ENCODE measurements around the gene MPRIP. TPM values are rescaled to one million over a fixed set of nuclear protein-coding genes. Genes with fewer than 3 reads are reported as not detected.

MPRIP gene
- total and polyA plus RNA-seq, 2 donors (not counting 3 experiments of a cell fraction or from before 2014, with no cell fraction given) = 94.6 to 246 TPM

GRCh38 chr17:17075125-17075781 is 33.0 kb downstream of the MPRIP start:
- no TSS peak for BruUV-seq (replicated peaks)
- peak overlapping the region; percentile 4 for H3K4me2 ChIP-seq (ENCODE audit: insufficient read depth, low read length)
- peak overlapping the region; percentile 16 for H3K9ac ChIP-seq (replicated peaks; ENCODE audit: extremely low read depth, insufficient read depth, low read length)
- peaks cover 23% of the 10 kb centered on the region for H3K4me1 ChIP-seq (ENCODE audit: control insufficient read depth, extremely low read depth, insufficient read depth, low read length)
- peaks cover 97% of the 10 kb centered on the region for H3K79me2 ChIP-seq (ENCODE audit: control insufficient read depth, insufficient read depth, low read length)
- no peak overlapping the region for H2AFZ ChIP-seq (ENCODE audit: low read depth, low read length)
- peaks cover 0 to 13% of the 10 kb centered on the region in 2 experiments for H3K36me3 ChIP-seq (ENCODE audit: control insufficient read depth in 2 of 2, extremely low read depth in 1 of 2, insufficient read depth in 2 of 2, low read length in 2 of 2)
- peak; percentile 66 for DNase-seq (ENCODE audit: low read depth, low spot score)
- dilution Hi-C loops (cut with MboI; ENCODE audit: extremely low pct_ligation_motif_present, low sequenced_read_pairs) = no loop called here
- ChIA-PET POLR2A (no interaction called here), CTCF (no interaction called here)
- peak overlapping the region; percentile 70 for H3K27ac ChIP-seq (ENCODE audit: insufficient read depth, low read depth, low read length)
- H3K9me3 ChIP-seq (replicated peaks; ENCODE audit: control insufficient read depth, insufficient read depth, low read length) = no peaks in the 10 kb centered on the region
- H4K20me1 ChIP-seq (replicated peaks; ENCODE audit: control insufficient read depth, extremely low read depth, insufficient read depth, low read length) = peaks cover 3% of the 10 kb centered on the region
- H3K9me1 ChIP-seq (replicated peaks; ENCODE audit: control insufficient read depth, extremely low read depth, insufficient read depth, low read length) = no peaks in the 10 kb centered on the region
- TF ChIP-seq FOS (IDR thresholded peaks at IDR 0.05; ENCODE audit: borderline replicate concordance, insufficient read depth, low read length) = no peak
- TF ChIP-seq POLR2AphosphoS5 (IDR thresholded peaks at IDR 0.05; ENCODE audit: insufficient read depth, low read depth, low read length) = peak; percentile 61
- no peak for TF ChIP-seq POLR2A (IDR thresholded peaks at IDR 0.05; ENCODE audit: low read depth, low read length)
- no peaks in the 10 kb centered on the region for H3K27me3 ChIP-seq (ENCODE audit: control insufficient read depth in 2 of 2, insufficient read depth in 2 of 2, low read length in 2 of 2)
- intact Hi-C loops (cut with micrococcal nuclease) = loop anchor here (2.0 kb wide), 1 partner anchor 32 kb away; the partner anchor contains the start of gene MPRIP
- peak; percentile 88 for FAIRE-seq
- H3K4me3 ChIP-seq (replicated peaks in 1 of 3; ENCODE audit: insufficient read depth in 1 of 3, low read depth in 1 of 3, low read length in 3 of 3) = no peak overlapping the region

GRCh38 chr17:17076066-17076465 is 33.8 kb downstream of the MPRIP start:
- Histone ChIP-seq H3K9ac (replicated peaks; ENCODE audit: extremely low read depth, insufficient read depth, low read length) (no peak overlapping the region), H3K4me1 (ENCODE audit: control insufficient read depth, extremely low read depth, insufficient read depth, low read length) (peaks cover 23% of the 10 kb centered on the region), H3K9me3 (replicated peaks; ENCODE audit: control insufficient read depth, insufficient read depth, low read length) (no peaks in the 10 kb centered on the region), H2AFZ (ENCODE audit: low read depth, low read length) (no peak overlapping the region), H3K36me3 (ENCODE audit: control insufficient read depth in 2 of 2, extremely low read depth in 1 of 2, insufficient read depth in 2 of 2, low read length in 2 of 2) (peaks cover 0 to 13% of the 10 kb centered on the region in 2 experiments), H3K79me2 (ENCODE audit: control insufficient read depth, insufficient read depth, low read length) (peaks cover 97% of the 10 kb centered on the region), H3K4me2 (ENCODE audit: insufficient read depth, low read length) (no peak overlapping the region), H3K27ac (ENCODE audit: insufficient read depth, low read depth, low read length) (peak overlapping the region; percentile 44), H3K27me3 (ENCODE audit: control insufficient read depth in 2 of 2, insufficient read depth in 2 of 2, low read length in 2 of 2) (no peaks in the 10 kb centered on the region), H3K9me1 (replicated peaks; ENCODE audit: control insufficient read depth, extremely low read depth, insufficient read depth, low read length) (no peaks in the 10 kb centered on the region), H4K20me1 (replicated peaks; ENCODE audit: control insufficient read depth, extremely low read depth, insufficient read depth, low read length) (peaks cover 6% of the 10 kb centered on the region), H3K4me3 (replicated peaks in 1 of 3; ENCODE audit: insufficient read depth in 1 of 3, low read depth in 1 of 3, low read length in 3 of 3) (no peak overlapping the region)
- CTCF ChIA-PET = interaction anchor here (0.8 kb wide), 1 partner anchor 84 kb away, joined by 3 read pairs; no protein-coding TSS in a partner anchor
- FAIRE-seq = no peak
- DNase-seq (ENCODE audit: low read depth, low spot score) = no peak
- BruUV-seq (replicated peaks) = no TSS peak
- dilution Hi-C loops (cut with MboI; ENCODE audit: extremely low pct_ligation_motif_present, low sequenced_read_pairs) = no loop called here
- intact Hi-C loops (cut with micrococcal nuclease) = no loop called here
- TF ChIP-seq POLR2AphosphoS5 (IDR thresholded peaks at IDR 0.05; ENCODE audit: insufficient read depth, low read depth, low read length) = no peak
- no peak for TF ChIP-seq JUN (IDR thresholded peaks at IDR 0.05; ENCODE audit: borderline replicate concordance, insufficient read depth, insufficient read length, low read depth)
- no peak for TF ChIP-seq EZH2 (IDR thresholded peaks at IDR 0.05; ENCODE audit: borderline replicate concordance, low read depth, low read length, severe bottlenecking)
- TF ChIP-seq MAX (IDR thresholded peaks at IDR 0.05; ENCODE audit: insufficient read depth, insufficient read length) = no peak
- TF ChIP-seq FOS (IDR thresholded peaks at IDR 0.05; ENCODE audit: borderline replicate concordance, insufficient read depth, low read length) = no peak
- TF ChIP-seq MYC (IDR thresholded peaks at IDR 0.05; ENCODE audit: low read depth, low read length) = no peak
- no peak for TF ChIP-seq GATA2 (IDR thresholded peaks at IDR 0.05; ENCODE audit: insufficient read depth, insufficient read length, low read depth, low read length)
- no peak for TF ChIP-seq POLR2A (IDR thresholded peaks at IDR 0.05; ENCODE audit: low read depth, low read length)
- TF ChIP-seq, protein P1, sequence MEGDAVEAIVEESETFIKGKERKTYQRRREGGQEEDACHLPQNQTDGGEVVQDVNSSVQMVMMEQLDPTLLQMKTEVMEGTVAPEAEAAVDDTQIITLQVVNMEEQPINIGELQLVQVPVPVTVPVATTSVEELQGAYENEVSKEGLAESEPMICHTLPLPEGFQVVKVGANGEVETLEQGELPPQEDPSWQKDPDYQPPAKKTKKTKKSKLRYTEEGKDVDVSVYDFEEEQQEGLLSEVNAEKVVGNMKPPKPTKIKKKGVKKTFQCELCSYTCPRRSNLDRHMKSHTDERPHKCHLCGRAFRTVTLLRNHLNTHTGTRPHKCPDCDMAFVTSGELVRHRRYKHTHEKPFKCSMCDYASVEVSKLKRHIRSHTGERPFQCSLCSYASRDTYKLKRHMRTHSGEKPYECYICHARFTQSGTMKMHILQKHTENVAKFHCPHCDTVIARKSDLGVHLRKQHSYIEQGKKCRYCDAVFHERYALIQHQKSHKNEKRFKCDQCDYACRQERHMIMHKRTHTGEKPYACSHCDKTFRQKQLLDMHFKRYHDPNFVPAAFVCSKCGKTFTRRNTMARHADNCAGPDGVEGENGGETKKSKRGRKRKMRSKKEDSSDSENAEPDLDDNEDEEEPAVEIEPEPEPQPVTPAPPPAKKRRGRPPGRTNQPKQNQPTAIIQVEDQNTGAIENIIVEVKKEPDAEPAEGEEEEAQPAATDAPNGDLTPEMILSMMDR (IDR thresholded peaks at IDR 0.05; ENCODE audit: extremely low read depth in 1 of 2, insufficient read depth in 1 of 2, low read depth in 1 of 2, low read length in 2 of 2) = no peak
- POLR2A ChIA-PET = no interaction called here

Measured in endothelial cell of umbilical vein (primary cell).